Measurements from ENCODE around the gene IPPK.
A peak's percentile ranks its signal among the peaks of the same experiment; 100 is the strongest.

Gene IPPK

DNA sequence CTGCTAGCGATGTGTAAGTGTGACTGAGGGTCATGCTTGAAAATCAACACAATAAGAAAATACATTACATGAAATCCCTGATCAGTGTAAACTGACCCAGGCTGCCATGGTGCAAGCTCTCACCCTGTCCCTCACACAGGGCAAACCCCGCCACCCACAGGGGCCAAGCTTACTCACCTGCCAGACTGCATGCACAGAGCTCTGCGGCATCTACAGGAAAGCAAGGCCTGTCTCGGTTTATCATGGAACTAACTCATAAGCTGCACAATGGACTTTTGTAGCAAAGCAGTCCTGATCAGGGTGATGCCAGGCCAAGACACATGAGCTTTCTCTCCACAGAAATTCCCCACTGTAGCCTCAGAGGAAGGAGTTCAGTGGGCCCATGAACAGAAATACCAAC, 9.7 kb downstream of the IPPK start:
- no peak for DNase-seq (ENCODE audit: low spot score)
- peak overlapping the region; percentile 47 for H3K27ac ChIP-seq
- TF ChIP-seq, protein P1, sequence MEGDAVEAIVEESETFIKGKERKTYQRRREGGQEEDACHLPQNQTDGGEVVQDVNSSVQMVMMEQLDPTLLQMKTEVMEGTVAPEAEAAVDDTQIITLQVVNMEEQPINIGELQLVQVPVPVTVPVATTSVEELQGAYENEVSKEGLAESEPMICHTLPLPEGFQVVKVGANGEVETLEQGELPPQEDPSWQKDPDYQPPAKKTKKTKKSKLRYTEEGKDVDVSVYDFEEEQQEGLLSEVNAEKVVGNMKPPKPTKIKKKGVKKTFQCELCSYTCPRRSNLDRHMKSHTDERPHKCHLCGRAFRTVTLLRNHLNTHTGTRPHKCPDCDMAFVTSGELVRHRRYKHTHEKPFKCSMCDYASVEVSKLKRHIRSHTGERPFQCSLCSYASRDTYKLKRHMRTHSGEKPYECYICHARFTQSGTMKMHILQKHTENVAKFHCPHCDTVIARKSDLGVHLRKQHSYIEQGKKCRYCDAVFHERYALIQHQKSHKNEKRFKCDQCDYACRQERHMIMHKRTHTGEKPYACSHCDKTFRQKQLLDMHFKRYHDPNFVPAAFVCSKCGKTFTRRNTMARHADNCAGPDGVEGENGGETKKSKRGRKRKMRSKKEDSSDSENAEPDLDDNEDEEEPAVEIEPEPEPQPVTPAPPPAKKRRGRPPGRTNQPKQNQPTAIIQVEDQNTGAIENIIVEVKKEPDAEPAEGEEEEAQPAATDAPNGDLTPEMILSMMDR (conservative IDR thresholded peaks at IDR 0.05; ENCODE audit: low read depth), result no peak
- ChIA-PET POLR2A (ENCODE audit: low non-redundant PET) (interaction anchor here (0.7 kb wide), 1 partner anchor 10 kb away, joined by 6 read pairs; the partner anchor contains the start of gene IPPK), CTCF (interaction anchor here (0.7 kb wide), 1 partner anchor 10 kb away, joined by 3 read pairs; no protein-coding TSS in a partner anchor)

DNA sequence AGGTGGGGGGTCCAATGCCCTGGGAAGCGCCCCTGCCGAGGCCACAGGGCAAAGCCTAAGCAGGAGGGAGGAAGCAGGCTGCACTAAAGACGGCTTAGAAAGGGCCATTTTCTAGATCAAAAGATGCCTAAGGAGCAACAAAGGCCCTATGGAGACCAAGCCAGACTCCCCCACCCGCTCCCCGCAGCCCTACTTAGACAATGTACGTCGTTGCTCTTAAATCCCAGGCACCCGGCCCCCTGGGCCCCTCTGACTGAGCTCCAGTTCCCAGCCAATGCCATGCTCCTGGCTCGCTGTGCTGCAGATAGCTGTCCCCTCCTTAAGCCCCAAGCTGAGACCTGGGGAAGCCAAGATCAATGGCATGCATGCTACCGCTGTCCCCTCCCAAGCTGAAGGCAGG, 10.3 kb downstream of the IPPK start:
- POLR2A ChIA-PET (ENCODE audit: low non-redundant PET), result interaction anchor here (0.7 kb wide), 1 partner anchor 788 kb away, joined by 3 read pairs; no protein-coding TSS in a partner anchor
- TF ChIP-seq, protein P1 (conservative IDR thresholded peaks at IDR 0.05; ENCODE audit: low read depth), result no peak
- no peak for DNase-seq (ENCODE audit: low spot score)
- peak overlapping the region; percentile 47 for H3K27ac ChIP-seq
- CTCF ChIA-PET, result interaction anchor here (0.7 kb wide), 1 partner anchor 9 kb away, joined by 3 read pairs; no protein-coding TSS in a partner anchor

DNA sequence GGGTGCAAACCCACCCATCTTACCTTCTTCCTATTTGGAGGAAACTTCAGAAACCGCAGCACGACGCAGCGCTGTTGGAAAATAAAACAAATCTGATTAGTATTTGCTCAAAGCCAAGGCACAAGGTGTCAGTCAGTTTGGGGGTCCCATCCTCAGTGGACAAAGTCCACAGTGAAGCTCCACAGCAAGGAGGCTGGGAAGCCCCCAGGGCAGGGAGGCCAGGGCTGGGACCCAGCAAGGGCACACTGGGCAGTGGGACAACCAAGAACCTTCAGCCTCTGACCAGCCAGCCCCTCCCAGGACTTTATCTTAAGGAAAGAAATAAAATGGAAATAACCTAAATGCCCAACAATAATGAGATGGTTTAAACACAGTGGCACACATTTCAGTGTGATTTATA, 11.3 kb downstream of the IPPK start:
- TF ChIP-seq, protein P1 (conservative IDR thresholded peaks at IDR 0.05; ENCODE audit: low read depth), result no peak
- ChIA-PET POLR2A (ENCODE audit: low non-redundant PET) (no interaction called here), CTCF (no interaction called here)
- H3K27ac ChIP-seq, result peak overlapping the region; percentile 98
- no peak for DNase-seq (ENCODE audit: low spot score)

DNA sequence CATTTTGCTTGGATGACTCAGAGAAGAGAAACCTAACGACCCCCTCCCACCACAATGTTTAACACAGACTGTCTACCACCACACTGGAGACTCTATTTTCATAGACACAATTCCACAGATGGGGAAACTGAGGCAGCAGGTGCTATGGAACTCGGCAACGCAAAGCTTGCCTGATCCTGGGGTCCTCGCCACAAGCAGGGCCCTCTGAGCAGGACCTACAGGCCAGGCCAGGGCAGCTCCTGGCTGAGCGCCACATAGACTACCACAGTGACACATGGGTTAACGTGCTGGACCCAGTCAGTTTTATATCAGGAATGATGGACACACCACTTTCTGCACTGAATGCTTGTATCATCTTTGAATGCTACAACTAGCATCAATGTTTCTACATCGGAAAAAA, 11.8 kb downstream of the IPPK start:
- no peak for DNase-seq (ENCODE audit: low spot score)
- ChIA-PET POLR2A (ENCODE audit: low non-redundant PET) (no interaction called here), CTCF (interaction anchor here (0.6 kb wide), 1 partner anchor 486 kb away, joined by 3 read pairs; no protein-coding TSS in a partner anchor)
- peak overlapping the region; percentile 98 for H3K27ac ChIP-seq
- TF ChIP-seq, protein P1 (conservative IDR thresholded peaks at IDR 0.05; ENCODE audit: low read depth), result no peak

DNA sequence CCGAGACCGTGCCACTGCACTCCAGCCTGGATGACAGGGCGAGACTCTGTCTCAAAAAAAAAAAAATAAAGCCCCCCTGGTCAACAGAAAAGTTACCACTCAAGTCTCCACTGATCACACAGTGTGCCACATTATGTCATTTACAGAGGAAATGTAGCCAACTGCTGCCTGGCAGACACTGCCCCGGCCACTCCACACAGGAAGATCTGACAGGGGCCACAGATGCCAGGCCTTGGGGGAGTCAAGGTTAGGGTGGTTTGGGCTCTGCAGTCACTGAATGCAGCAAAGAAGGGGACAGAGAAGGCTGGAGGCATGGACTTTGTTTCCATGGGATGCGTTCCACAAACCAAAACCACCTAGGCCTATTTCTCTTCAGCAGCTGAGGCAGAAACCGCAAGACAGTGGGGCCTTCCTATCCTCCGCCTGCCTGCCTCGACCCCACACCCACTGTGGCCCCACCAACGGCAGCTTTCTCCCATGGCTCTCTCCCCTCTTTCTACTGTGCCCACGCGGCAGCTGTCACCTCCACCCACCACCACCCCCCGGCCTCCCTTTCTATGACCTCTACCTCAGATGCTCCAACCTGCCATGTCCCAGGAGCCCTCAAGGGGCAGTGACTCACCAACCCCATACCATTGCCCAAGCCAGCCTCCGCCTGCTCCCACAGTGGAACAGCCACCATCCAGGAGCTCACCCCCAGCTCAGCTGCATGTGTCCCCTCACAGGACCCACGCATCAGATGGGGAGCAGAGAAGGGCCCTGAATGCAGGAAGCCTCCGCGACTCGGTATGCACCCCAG, 12.4 kb downstream of the IPPK start:
- POLR2A ChIA-PET (ENCODE audit: low non-redundant PET), result no interaction called here
- TF ChIP-seq, protein P1 (conservative IDR thresholded peaks at IDR 0.05; ENCODE audit: low read depth), result no peak; the same call in 1 of the 2 replicates
- CTCF ChIA-PET, result interaction anchor here (0.6 kb wide), 3 partner anchors 18 to 487 kb away, joined by 3 to 6 read pairs (median 4); no protein-coding TSS in a partner anchor
- peak overlapping the region; percentile 98 for H3K27ac ChIP-seq
- peak; percentile 36 for DNase-seq (ENCODE audit: low spot score)

DNA sequence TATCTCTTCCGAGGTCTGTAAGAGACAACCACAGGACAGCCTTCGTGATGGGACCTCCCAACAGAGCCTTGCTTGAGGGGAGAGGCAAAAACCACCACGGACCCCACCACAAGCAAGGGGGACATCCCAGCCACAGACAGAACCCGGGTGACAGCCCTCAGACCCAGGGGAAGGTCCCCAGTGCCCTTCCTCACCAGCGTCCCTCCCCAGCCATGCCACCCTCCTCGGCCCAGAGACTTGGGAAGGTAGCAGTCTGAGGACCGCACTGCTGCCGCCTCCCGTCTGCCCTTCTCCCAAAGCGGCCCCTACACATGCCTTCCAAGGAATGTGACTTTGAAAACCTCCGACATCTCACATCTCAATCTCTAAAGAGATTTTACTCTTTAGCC, 13.4 kb downstream of the IPPK start:
- ChIA-PET POLR2A (ENCODE audit: low non-redundant PET) (no interaction called here), CTCF (no interaction called here)
- no peak for DNase-seq (ENCODE audit: low spot score)
- peak overlapping the region; percentile 98 for H3K27ac ChIP-seq
- TF ChIP-seq, protein P1 (conservative IDR thresholded peaks at IDR 0.05; ENCODE audit: low read depth), result no peak
